GM21786 (cell line): ENCODE data around the gene CAPN2.

ENCODE experiments used
- ATAC-seq: cut with Tn5 transposase; IDR thresholded peaks from one replicate; pipeline ENCODE4 v1.9.1; 2021; ENCODE audit not compliant: unreplicated experiment

CAPN2 gene

GRCh38 chr1:223758734-223759133 is 46.4 kb downstream of the CAPN2 start:
- ATAC-seq, result no peak

DNA sequence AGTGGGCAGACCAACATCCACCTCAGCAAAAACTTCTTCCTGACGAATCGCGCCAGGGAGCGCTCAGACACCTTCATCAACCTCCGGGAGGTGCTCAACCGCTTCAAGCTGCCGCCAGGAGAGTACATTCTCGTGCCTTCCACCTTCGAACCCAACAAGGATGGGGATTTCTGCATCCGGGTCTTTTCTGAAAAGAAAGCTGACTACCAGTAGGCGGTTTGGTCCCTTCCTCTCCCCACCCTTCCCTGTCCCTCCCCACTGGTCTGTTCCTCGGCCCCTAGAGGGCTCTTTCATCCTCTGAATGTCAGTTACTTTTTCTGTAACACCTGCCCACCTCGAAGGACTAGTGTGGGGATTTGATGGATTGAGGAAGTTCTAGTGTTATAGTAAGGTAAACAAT is 46.9 kb downstream of the CAPN2 start:
- ATAC-seq, result no peak

GRCh38 chr1:223760833-223761232 is 48.5 kb downstream of the CAPN2 start:
- ATAC-seq, result no peak

DNA sequence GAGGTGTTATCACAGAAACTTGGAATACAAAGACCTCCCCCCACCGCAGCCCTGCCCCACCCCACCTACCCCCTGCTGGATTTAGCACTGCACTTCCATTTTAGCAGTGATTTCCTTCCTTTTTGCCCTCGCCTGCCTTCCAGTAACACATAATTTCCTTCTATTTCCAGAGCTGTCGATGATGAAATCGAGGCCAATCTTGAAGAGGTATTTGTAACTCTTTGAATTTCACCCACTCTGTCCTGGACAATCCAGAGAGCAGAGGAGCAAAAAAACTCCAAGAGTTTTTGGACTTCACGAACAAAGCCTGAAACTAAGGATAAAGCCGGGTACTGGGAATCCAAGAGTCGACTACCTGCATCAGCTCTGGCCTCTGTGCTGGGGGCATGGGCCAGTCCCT is 49.1 kb downstream of the CAPN2 start:
- ATAC-seq, result no peak

DNA sequence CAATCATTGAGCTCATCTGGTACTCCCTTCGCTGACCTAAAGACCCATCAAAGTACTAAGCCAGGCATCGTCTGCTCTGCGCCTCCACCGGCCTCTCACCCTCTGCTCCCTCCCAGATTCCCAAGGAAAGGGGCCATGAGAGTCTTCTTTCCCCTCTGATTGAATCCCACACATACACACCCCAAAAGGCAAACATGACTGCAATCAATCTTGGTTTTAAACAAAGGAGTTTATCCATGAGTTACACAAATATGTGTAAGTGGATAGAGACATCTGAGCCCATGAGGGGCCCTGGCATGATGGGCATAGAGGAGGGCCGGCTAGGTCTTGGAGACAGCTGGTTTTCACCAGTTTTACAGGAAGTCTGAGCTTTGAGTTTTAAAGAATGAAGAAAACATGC is 50.9 kb downstream of the CAPN2 start:
- no peak for ATAC-seq

DNA sequence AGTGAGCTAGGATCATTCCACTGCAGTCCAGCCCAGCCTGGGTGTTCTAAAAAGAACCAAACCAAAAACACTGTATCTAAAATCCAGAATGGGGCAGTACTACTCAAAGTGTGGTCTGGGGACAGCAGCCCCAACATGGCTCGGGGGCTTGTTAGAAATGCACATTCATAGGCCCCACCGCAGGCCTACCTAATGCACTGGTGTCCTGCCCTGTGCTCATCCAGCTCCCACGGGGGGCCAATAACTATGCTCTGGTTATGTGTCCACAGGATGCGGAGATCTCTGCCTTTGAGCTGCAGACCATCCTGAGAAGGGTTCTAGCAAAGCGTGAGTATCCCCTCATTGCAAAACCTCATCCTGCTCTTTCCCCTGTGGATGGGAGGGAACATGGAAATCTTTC is 51.5 kb downstream of the CAPN2 start:
- no peak for ATAC-seq

- ATAC-seq, result no peak
These were observed 52.8 kb downstream of the CAPN2 start for GRCh38 chr1:223765036-223765718.

- no peak for ATAC-seq
These were observed 53.5 kb downstream of the CAPN2 start for GRCh38 chr1:223765719-223766340.

DNA sequence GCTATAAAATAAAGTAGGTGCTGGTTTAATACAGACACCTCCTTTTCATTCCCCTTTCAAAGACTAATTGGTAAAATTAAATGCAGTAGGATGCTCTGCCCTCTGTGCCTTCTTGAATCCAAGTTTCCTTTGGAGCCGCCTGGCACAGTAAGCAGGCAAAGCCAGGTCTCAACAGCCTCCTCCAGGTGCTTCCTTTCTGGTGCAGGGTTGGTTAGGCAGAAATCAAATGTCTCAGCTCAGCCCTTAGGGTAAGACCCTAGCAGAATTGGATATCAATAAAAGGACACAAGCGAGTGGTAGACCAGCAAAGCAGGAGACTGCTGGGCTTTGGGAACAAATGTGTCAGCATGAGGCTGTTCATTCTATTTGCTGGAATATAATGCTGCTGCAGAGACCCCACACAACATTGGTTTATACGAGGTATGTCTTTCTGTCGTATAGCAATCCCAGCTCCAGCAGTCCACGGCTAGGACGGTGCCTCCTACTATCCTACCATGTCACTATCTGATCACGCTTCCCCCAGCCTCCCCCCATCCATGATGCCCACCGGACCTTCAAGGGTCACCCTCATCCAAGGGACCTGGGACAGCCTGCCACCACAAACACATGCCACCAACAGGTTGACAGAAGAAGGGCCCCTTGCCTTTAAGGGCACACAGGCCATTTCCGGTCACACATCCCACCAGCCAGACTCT is 58.4 kb downstream of the CAPN2 start:
- ATAC-seq, result no peak

DNA sequence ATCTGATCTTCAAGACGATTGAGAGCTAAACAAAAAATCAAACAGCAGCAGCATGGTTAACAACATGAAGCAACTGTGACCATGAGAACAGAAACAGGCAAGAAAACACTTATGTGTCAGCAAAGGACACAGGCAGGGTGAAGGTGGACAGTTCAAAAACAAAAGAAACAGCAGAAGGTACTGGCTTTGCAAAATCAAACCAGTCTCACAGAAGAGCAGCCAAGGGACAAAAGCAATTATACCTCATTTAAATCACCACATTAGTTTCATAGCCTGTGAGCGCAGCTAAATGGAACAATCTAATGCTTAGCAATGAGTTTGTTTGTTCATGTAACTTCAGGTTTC is 59.1 kb downstream of the CAPN2 start:
- no peak for ATAC-seq

- no peak for ATAC-seq
These were observed 59.8 kb downstream of the CAPN2 start for GRCh38 chr1:223771814-223772770.

DNA sequence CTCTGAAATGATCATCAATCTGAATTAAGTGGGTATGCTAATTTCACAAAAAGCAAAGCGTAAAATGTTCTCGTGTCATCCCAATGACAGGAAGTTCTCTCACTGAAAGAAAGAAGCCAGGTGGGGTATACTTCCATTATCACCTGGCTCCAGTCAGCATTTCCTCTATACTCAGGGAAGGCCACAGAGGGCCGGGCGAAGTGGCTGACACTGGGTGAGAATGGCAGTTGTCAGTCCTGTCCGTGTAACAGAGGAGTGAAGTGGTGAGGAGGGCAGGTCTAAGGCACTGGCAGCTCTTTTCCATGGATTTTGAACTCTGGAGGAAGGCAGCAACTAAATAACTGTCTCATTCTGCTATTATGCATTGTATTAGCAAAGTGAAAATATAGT is 60.4 kb downstream of the CAPN2 start:
- ATAC-seq, result no peak

DNA sequence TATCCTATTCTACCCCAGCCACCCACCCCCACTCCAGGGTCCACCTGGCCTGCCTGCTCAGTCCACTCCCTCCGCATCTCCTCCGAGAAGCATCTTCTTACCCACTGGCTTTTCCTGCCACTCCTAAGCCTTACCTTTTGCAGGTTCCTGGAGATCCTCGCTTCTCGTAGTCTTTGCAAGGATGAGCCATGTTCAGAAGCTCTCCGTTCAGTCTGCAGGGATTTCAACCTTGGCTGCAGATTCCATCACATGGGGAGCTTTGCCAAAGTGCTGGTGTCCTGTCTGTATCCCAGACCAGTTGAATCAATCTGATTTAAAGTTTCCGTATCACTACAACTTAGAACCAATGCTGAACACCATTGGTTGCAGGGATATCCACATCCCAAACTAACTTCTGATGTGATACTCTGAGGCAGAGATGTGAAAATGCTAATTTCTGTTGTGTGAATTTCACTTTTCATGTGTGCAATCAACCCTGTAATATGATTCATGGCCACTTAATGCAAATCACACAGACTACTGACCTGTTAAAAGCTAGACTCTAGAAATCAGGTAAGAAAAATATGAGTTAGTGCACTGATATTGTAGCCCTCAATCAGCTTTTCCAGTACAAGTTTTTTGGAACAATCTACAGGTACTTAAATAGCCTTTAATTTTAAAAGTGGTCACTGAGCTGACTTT is 61.9 kb downstream of the CAPN2 start:
- no peak for ATAC-seq

- no peak for ATAC-seq
These were observed 62.7 kb downstream of the CAPN2 start for GRCh38 chr1:223775054-223775453.

GRCh38 chr1:223775711-223776074 is 63.4 kb downstream of the CAPN2 start:
- no peak for ATAC-seq

GRCh38 chr1:223776075-223776814 is 63.9 kb downstream of the CAPN2 start:
- ATAC-seq, result no peak

DNA sequence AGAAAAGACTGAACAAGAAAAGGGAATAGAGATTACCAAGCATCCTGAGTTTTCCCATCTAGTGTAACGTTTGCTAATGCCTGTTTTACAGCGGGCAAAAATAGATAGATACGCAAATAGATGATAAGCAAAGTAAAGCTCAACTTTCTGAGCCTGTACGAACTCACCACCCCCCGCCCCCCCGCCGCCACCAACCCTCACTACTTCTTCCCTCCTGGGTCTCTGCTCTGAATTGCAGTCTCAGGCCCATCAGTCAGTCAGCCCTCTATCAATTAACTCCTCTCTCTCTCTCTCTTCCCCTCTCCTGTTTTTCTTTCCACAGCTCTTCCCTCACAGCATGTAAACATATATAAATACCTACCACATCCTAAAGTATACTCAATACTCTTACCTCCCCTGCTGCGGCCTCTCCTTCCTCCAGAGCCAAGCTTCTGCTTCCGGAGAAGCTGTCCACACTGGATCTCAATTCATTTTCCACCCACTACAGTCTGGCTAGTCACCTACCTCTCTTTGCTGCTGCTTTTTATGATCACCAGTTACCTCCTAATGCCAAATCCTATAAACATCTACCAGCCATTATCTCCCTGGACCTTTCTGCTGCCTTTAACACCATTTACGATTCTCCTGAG is 64.6 kb downstream of the CAPN2 start:
- no peak for ATAC-seq

GRCh38 chr1:223780318-223780717 is 68.0 kb downstream of the CAPN2 start:
- no peak for ATAC-seq

- no peak for ATAC-seq
These were observed 68.6 kb downstream of the CAPN2 start for GRCh38 chr1:223780949-223781348.

- no peak for ATAC-seq
These were observed 71.3 kb downstream of the CAPN2 start for GRCh38 chr1:223783676-223784075.
